ENCODE data around the gene HNRNPM. TPM values are rescaled to one million over a fixed set of nuclear protein-coding genes. Genes with fewer than 3 reads are reported as not detected.

Gene HNRNPM
- total and polyA plus RNA-seq, 7 donors = 53.2 to 146 (median 91.8) TPM

DNA sequence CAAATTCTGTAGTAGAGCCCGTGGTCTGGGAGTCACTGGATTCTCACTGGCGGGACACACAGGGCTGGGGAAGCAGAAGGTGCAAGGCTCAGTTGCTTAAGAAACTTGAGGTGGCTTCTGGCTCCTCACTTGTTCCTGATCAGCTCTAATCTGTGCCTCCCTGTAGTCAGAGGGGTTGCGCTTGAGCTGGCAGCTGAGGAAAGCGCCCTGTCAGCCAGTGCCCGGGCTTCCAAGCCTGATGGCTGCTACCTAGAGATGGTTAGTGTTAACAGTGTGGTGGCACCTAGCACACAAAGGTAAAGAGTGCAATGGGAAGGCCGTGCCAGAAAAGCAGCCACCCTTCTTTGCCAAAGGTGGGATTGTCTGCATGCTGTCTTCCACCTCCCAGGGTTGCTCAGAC, 8.8 kb downstream of the HNRNPM start:
- no peak for DNase-seq
- no peaks in the 10 kb centered on the region for H3K9me3 ChIP-seq
- H3K27me3 ChIP-seq (ENCODE audit: insufficient read depth in 3 of 3, low read length in 2 of 3) = no peaks in the 10 kb centered on the region
- intact Hi-C loops (cut with DNase I) = no loop called here
- peak overlapping the region; percentile 57 for H3K27ac ChIP-seq
- TF ChIP-seq, protein P1, sequence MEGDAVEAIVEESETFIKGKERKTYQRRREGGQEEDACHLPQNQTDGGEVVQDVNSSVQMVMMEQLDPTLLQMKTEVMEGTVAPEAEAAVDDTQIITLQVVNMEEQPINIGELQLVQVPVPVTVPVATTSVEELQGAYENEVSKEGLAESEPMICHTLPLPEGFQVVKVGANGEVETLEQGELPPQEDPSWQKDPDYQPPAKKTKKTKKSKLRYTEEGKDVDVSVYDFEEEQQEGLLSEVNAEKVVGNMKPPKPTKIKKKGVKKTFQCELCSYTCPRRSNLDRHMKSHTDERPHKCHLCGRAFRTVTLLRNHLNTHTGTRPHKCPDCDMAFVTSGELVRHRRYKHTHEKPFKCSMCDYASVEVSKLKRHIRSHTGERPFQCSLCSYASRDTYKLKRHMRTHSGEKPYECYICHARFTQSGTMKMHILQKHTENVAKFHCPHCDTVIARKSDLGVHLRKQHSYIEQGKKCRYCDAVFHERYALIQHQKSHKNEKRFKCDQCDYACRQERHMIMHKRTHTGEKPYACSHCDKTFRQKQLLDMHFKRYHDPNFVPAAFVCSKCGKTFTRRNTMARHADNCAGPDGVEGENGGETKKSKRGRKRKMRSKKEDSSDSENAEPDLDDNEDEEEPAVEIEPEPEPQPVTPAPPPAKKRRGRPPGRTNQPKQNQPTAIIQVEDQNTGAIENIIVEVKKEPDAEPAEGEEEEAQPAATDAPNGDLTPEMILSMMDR (IDR thresholded peaks at IDR 0.05) = no peak
- WGBS, 3 donors = 44 to 78% (median 51%) methylated on average over 6 of the region's 6 CpGs
- peaks cover 95% of the 10 kb centered on the region for H3K4me1 ChIP-seq
- H3K4me3 ChIP-seq = peak overlapping the region; percentile 15
- ATAC-seq = no peak
- H3K36me3 ChIP-seq (ENCODE audit: insufficient read depth in 1 of 2, low read depth in 1 of 2) = peaks cover 0 to 24% of the 10 kb centered on the region in 2 donors

DNA sequence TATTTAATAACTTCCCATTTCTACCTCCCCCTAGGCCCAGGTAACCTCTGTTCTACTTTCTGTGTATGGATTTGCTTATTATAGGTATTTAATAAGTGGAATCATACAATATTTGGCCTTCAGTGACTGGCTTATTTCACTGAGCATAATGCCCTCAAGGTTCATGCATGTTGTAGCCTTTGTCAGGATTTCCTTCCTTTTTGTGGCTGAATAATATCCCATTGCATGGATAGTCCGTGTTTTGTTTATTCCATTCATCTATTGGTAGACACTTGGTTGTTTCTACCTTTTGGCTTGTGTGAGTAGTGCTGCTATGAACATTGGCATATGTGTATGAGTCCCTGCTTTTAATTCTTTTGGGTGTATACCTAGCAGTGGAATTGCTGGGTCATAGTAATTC, 9.4 kb downstream of the HNRNPM start:
- H3K27me3 ChIP-seq (ENCODE audit: insufficient read depth in 3 of 3, low read length in 2 of 3) = no peaks in the 10 kb centered on the region
- TF ChIP-seq, protein P1 (IDR thresholded peaks at IDR 0.05) = no peak
- H3K36me3 ChIP-seq (ENCODE audit: insufficient read depth in 1 of 2, low read depth in 1 of 2) = peaks cover 0 to 24% of the 10 kb centered on the region in 2 donors
- peak overlapping the region; percentile 15 for H3K27ac ChIP-seq
- intact Hi-C loops (cut with DNase I) = no loop called here
- no peaks in the 10 kb centered on the region for H3K9me3 ChIP-seq
- DNase-seq (no peak), ATAC-seq (no peak)
- H3K4me3 ChIP-seq = no peak overlapping the region
- H3K4me1 ChIP-seq = peaks cover 95% of the 10 kb centered on the region
- WGBS, 3 donors = 37 to 46% (median 45%) methylated on average over 1 of the region's 1 CpG

DNA sequence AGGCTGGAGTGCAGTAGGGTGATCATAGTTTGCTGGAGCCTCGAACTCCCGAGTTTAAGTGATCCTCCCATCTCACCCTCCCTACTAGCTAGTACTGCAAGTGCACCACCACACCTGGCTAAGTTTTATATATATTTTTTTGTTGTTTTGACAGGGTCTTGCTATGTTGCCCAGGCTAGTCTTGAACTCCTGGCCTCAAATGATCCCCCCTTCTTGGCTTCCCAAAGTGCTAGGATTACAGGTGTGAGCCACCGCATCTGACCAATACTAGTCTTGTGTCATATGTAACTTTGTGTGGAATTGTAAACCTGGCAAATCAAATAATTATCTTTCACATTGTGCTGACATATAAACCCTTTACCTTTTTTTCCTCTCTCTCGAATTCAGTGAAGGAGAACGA, 10.2 kb downstream of the HNRNPM start:
- Histone ChIP-seq H3K27me3 (ENCODE audit: insufficient read depth in 3 of 3, low read length in 2 of 3) (no peaks in the 10 kb centered on the region), H3K27ac (no peak overlapping the region), H3K9me3 (no peaks in the 10 kb centered on the region), H3K4me3 (no peak overlapping the region), H3K36me3 (ENCODE audit: insufficient read depth in 1 of 2, low read depth in 1 of 2) (peaks cover 0 to 24% of the 10 kb centered on the region in 2 donors), H3K4me1 (peaks cover 98% of the 10 kb centered on the region)
- TF ChIP-seq, protein P1 (IDR thresholded peaks at IDR 0.05) = no peak
- 56 to 75% (median 60%) methylated on average over 5 of the region's 5 CpGs for WGBS, 3 donors
- DNase-seq = no peak
- intact Hi-C loops (cut with DNase I) = no loop called here
- no peak for ATAC-seq

DNA sequence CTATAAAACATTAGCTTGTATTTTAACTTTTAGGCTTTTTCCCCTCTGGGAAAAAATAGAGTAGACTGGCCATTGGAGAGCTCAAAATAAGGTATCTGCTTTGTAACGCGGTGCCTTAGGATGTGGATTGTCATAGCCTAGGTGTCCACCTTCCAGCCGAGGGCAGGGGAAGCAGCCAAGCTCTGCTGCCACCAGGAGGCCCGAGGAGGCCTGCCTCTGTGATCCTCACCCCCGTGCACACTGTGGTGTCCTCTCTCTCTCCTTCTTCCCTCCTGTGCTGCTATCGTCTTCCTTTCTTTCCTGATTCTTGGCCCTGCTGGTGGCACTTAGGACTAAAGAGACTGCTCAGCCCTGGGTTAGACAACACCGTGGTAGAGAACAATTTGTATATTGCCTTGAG, 11.3 kb downstream of the HNRNPM start:
- peak in 1 of 2 donors; percentile 61 for DNase-seq

More for the DNA sequence above, 11.3 kb downstream of the HNRNPM start:
- no peak overlapping the region for H3K4me3 ChIP-seq
- 18 to 41% (median 23%) methylated on average over 7 of the region's 7 CpGs for WGBS, 3 donors
- ATAC-seq = peak; percentile 52 to 73 (median 64)
- TF ChIP-seq, protein P1 (IDR thresholded peaks at IDR 0.05) = peak; percentile 29
- no peaks in the 10 kb centered on the region for H3K27me3 ChIP-seq (ENCODE audit: insufficient read depth in 3 of 3, low read length in 2 of 3)
- peaks cover 0 to 24% of the 10 kb centered on the region in 2 donors for H3K36me3 ChIP-seq (ENCODE audit: insufficient read depth in 1 of 2, low read depth in 1 of 2)
- peaks cover 100% of the 10 kb centered on the region for H3K4me1 ChIP-seq
- H3K27ac ChIP-seq = peak overlapping the region; percentile 54
- intact Hi-C loops (cut with DNase I) = no loop called here
- no peaks in the 10 kb centered on the region for H3K9me3 ChIP-seq

All from psoas muscle (tissue), 8 donors.